Stimulated activated CD4-positive, alpha-beta T cell treated with anti-CD3 and anti-CD28 coated beads, Interleukin-4, amount 100 ng/mL, for 1 hour (primary cell): Measurements from ENCODE around the gene SSX4.
"Not testable (repeated sequence)": the region's sequence is repeated elsewhere in the genome, so short reads cannot be mapped to it uniquely, and the experiment has no call there.

Source experiments
- DNase-seq: peaks from one replicate; pipeline ENCODE4 v3.0.0-alpha.2; 2020

The SSX4 gene

GRCh38 chrX:48383239-48383638 is at the start of gene SSX4:
Gene SSX4, plus strand, starts transcription at chrX:48383539. Its CDS starts 515 bp downstream, at chrX:48384054.
- DNase-seq: not testable (repeated sequence)

- DNase-seq: not testable (repeated sequence)
Observed at GRCh38 chrX:48346059-48346458, 37.3 kb upstream of the SSX4 start.

- DNase-seq: not testable (repeated sequence)
Observed at GRCh38 chrX:48356315-48357094, 26.8 kb upstream of the SSX4 start, which contains the start of gene SSX3. Gene SSX3, minus strand, starts transcription at chrX:48356703. Its CDS starts 1,454 bp downstream, at chrX:48355249.

- DNase-seq: no peak
Observed at GRCh38 chrX:48357681-48358080, 25.7 kb upstream of the SSX4 start.

GRCh38 chrX:48359281-48359680 is 24.1 kb upstream of the SSX4 start:
- not testable (repeated sequence) for DNase-seq

- not testable (repeated sequence) for DNase-seq
Observed at GRCh38 chrX:48367717-48368408, 15.5 kb upstream of the SSX4 start.

- not testable (repeated sequence) for DNase-seq
Observed at GRCh38 chrX:48370408-48370807, 12.9 kb upstream of the SSX4 start.

- not testable (repeated sequence) for DNase-seq
Observed at GRCh38 chrX:48396931-48397330, 13.6 kb downstream of the SSX4 start.

- not testable (repeated sequence) for DNase-seq
Observed at GRCh38 chrX:48397825-48398224, 14.5 kb downstream of the SSX4 start.

GRCh38 chrX:48411860-48412259 is 28.5 kb downstream of the SSX4 start, which contains the start of gene SSX4B:
Gene SSX4B, minus strand, starts transcription at chrX:48411960. Its CDS starts 588 bp downstream, at chrX:48411372.
- not testable (repeated sequence) for DNase-seq

- not testable (repeated sequence) for DNase-seq
Observed at GRCh38 chrX:48427027-48427716, 43.8 kb downstream of the SSX4 start.

- not testable (repeated sequence) for DNase-seq
Observed at GRCh38 chrX:48429606-48430005, 46.3 kb downstream of the SSX4 start.

GRCh38 chrX:48430166-48430565 is 46.8 kb downstream of the SSX4 start:
- DNase-seq: not testable (repeated sequence)

GRCh38 chrX:48433713-48434112 is 50.4 kb downstream of the SSX4 start:
- DNase-seq: not testable (repeated sequence)
